Uterus (tissue), 4 donors: ENCODE data around the gene IL21R. TPM values are rescaled to one million over a fixed set of nuclear protein-coding genes. Genes with fewer than 3 reads are reported as not detected.

Experiments used
- DNase-seq, 2 donors: peaks; one replicate each; pipeline ENCODE4 v3.0.0-alpha.2; 2019 to 2020
- H3K27ac ChIP-seq, 2 donors: fragments of 200-600 bp; sonication (generic); 1 replicate in 1 of 2; 2 replicates in 1 of 2; pipeline ENCODE4 v1.5.1; 2016 to 2018
- H3K27me3 ChIP-seq, 2 donors: fragments of 200-600 bp; sonication (generic); one replicate each; pipeline ENCODE4 v1.5.1; 2018 to 2019; ENCODE audit warnings: control low read depth in 1 of 2
- H3K36me3 ChIP-seq, 2 donors: fragments of 200-600 bp; sonication (generic); one replicate each; pipeline ENCODE4 v1.5.1; 2019; ENCODE audit warnings: control low read depth in 1 of 2
- H3K4me1 ChIP-seq, 2 donors: fragments of 200-600 bp; sonication (generic); one replicate each; pipeline ENCODE4 v1.5.1; 2018 to 2019; ENCODE audit warnings: control low read depth in 1 of 2
- H3K4me3 ChIP-seq, 2 donors: fragments of 200-600 bp; sonication (generic); 1 replicate in 1 of 2; 2 replicates in 1 of 2; pipeline ENCODE4 v1.5.1; 2018 to 2019; ENCODE audit warnings: mild to moderate bottlenecking in 1 of 2
- H3K9me3 ChIP-seq, 2 donors: fragments of 200-600 bp; sonication (generic); one replicate each; pipeline ENCODE4 v1.5.1; 2019; ENCODE audit warnings: control low read depth in 1 of 2
- CTCF ChIP-seq, 4 experiments: fragments of 200-600 bp in 2 of 4; fragments of 450-650 bp in 2 of 4; sonication (generic) in 2 of 4; IDR thresholded peaks; one replicate each; pipeline ENCODE4 v1.5.1; 2016 to 2019; ENCODE audit warnings: antibody characterized with exemption in 4 of 4, mild to moderate bottlenecking in 2 of 4, moderate library complexity in 1 of 4
- POLR2A ChIP-seq, 2 donors: fragments of 450-650 bp; IDR thresholded peaks; one replicate each; pipeline ENCODE4 v1.6.1; 2016; ENCODE audit warnings: antibody characterized with exemption in 2 of 2, mild to moderate bottlenecking in 1 of 2, moderate library complexity in 1 of 2
- intact Hi-C: fragments of 100-400 bp; cut with DNase I; formaldehyde crosslinking; loops from one replicate; pipeline ENCODE4 v1.15.1; 2023; ENCODE audit warnings: low total_unique reads
- total RNA-seq, 4 donors: library from RNA; depleted of rRNA in 3 of 4; stranded (reverse); fragments of >200 nt in 3 of 4; gene quantifications; one replicate each; pipeline versions ENCODE4 v1.1.0 to v1.2.4, GENCODE V29; 2014 to 2023
- donor health status: DM: yes; HTN: yes; CAD: no.

Gene IL21R
- total RNA-seq, 4 donors from 2014 or later = 0.21 to 0.46 TPM; not detected in 2

GRCh38 chr16:27470567-27471431, 68.8 kb downstream of the IL21R start:
- Histone ChIP-seq H3K4me3 (no peak overlapping the region), H3K4me1 (no peaks in the 10 kb centered on the region), H3K27ac (no peak overlapping the region), H3K27me3 (no peaks in the 10 kb centered on the region), H3K36me3 (no peaks in the 10 kb centered on the region), H3K9me3 (no peaks in the 10 kb centered on the region)
- intact Hi-C loops = no loop called here
- no peak for TF ChIP-seq POLR2A (IDR thresholded peaks at IDR 0.05)
- no peak for TF ChIP-seq CTCF (IDR thresholded peaks at IDR 0.05)
- peak in 1 of 2 donors; percentile 42 for DNase-seq

GRCh38 chr16:27471661-27472060, 69.7 kb downstream of the IL21R start:
- Histone ChIP-seq H3K27ac (no peak overlapping the region), H3K36me3 (no peaks in the 10 kb centered on the region), H3K27me3 (no peaks in the 10 kb centered on the region), H3K4me3 (no peak overlapping the region), H3K4me1 (no peaks in the 10 kb centered on the region), H3K9me3 (no peaks in the 10 kb centered on the region)
- TF ChIP-seq POLR2A (IDR thresholded peaks at IDR 0.05) (no peak), CTCF (IDR thresholded peaks at IDR 0.05) (no peak)
- DNase-seq = no peak
- intact Hi-C loops = no loop called here

GRCh38 chr16:27472091-27473020, 70.4 kb downstream of the IL21R start:
- DNase-seq = no peak
- no peaks in the 10 kb centered on the region for H3K4me1 ChIP-seq
- no peaks in the 10 kb centered on the region for H3K27me3 ChIP-seq
- H3K4me3 ChIP-seq = no peak overlapping the region
- H3K9me3 ChIP-seq = no peaks in the 10 kb centered on the region
- H3K27ac ChIP-seq = no peak overlapping the region
- TF ChIP-seq CTCF (IDR thresholded peaks at IDR 0.05) (no peak), POLR2A (IDR thresholded peaks at IDR 0.05) (no peak)
- intact Hi-C loops = no loop called here
- H3K36me3 ChIP-seq = no peaks in the 10 kb centered on the region

- Histone ChIP-seq H3K27ac (no peak overlapping the region), H3K9me3 (no peaks in the 10 kb centered on the region), H3K27me3 (no peaks in the 10 kb centered on the region), H3K36me3 (no peaks in the 10 kb centered on the region), H3K4me1 (no peaks in the 10 kb centered on the region), H3K4me3 (no peak overlapping the region)
- no peak for TF ChIP-seq CTCF (IDR thresholded peaks at IDR 0.05)
- TF ChIP-seq POLR2A (IDR thresholded peaks at IDR 0.05) = no peak
- no peak for DNase-seq
- intact Hi-C loops = no loop called here
Measured at GRCh38 chr16:27473101-27473900, 71.3 kb downstream of the IL21R start.
